ENCODE results near the gene KIAA0586.

KIAA0586 gene

GRCh38 chr14:58397156-58397555, 30.4 kb upstream of the KIAA0586 start:
- Histone ChIP-seq H3K4me1 (ENCODE audit: insufficient read depth, poor library complexity, severe bottlenecking) (no peaks in the 10 kb centered on the region), H3K27ac (ENCODE audit: poor library complexity, severe bottlenecking) (no peak overlapping the region), H3K27me3 (ENCODE audit: insufficient read depth, poor library complexity, severe bottlenecking) (no peaks in the 10 kb centered on the region), H3K9me3 (ENCODE audit: severe bottlenecking) (no peaks in the 10 kb centered on the region), H3K4me3 (ENCODE audit: severe bottlenecking) (no peak overlapping the region), H3K36me3 (ENCODE audit: low read depth) (peaks cover 5% of the 10 kb centered on the region; the same call in 1 of the 2 replicates)
- ATAC-seq (ENCODE audit: low read depth) (no peak), DNase-seq (ENCODE audit: low spot score) (no peak)
- TF ChIP-seq CTCF (IDR thresholded peaks at IDR 0.05; ENCODE audit: poor library complexity, severe bottlenecking), result no peak

GRCh38 chr14:58398495-58398894, 29.0 kb upstream of the KIAA0586 start:
- Histone ChIP-seq H3K27me3 (ENCODE audit: insufficient read depth, poor library complexity, severe bottlenecking) (no peaks in the 10 kb centered on the region), H3K27ac (ENCODE audit: poor library complexity, severe bottlenecking) (no peak overlapping the region), H3K4me3 (ENCODE audit: severe bottlenecking) (no peak overlapping the region), H3K36me3 (ENCODE audit: low read depth) (peaks cover 12% of the 10 kb centered on the region; the same call in 1 of the 2 replicates), H3K9me3 (ENCODE audit: severe bottlenecking) (no peaks in the 10 kb centered on the region), H3K4me1 (ENCODE audit: insufficient read depth, poor library complexity, severe bottlenecking) (no peaks in the 10 kb centered on the region)
- ATAC-seq (ENCODE audit: low read depth) (no peak), DNase-seq (ENCODE audit: low spot score) (no peak)
- no peak for TF ChIP-seq CTCF (IDR thresholded peaks at IDR 0.05; ENCODE audit: poor library complexity, severe bottlenecking)

- Histone ChIP-seq H3K27me3 (ENCODE audit: insufficient read depth, poor library complexity, severe bottlenecking) (no peaks in the 10 kb centered on the region), H3K36me3 (ENCODE audit: low read depth) (peaks cover 12% of the 10 kb centered on the region; the same call in 1 of the 2 replicates), H3K4me1 (ENCODE audit: insufficient read depth, poor library complexity, severe bottlenecking) (no peaks in the 10 kb centered on the region), H3K4me3 (ENCODE audit: severe bottlenecking) (no peak overlapping the region), H3K9me3 (ENCODE audit: severe bottlenecking) (no peaks in the 10 kb centered on the region), H3K27ac (ENCODE audit: poor library complexity, severe bottlenecking) (no peak overlapping the region)
- no peak for TF ChIP-seq CTCF (IDR thresholded peaks at IDR 0.05; ENCODE audit: poor library complexity, severe bottlenecking)
- DNase-seq (ENCODE audit: low spot score) (no peak), ATAC-seq (ENCODE audit: low read depth) (no peak)
Observed at GRCh38 chr14:58398895-58399294, 28.6 kb upstream of the KIAA0586 start.

DNA sequence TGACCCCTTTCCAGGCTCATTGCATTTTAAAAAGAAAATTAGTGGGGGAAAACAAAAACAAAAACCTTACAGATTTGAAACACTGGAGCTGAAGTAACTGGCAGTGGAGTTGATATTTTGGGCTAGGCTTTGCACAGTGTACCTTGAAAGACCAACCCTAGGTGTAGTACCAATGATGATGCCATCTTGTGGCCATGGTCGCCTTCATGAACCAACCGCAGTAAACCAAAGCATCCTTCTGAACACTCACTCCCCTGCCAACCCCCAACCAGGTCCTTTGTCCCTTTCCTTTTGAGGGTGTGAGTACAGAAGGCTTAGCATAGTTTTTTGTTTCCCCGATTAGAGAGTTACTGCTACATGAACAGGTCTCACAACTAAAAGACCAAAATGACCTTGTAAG, 25.9 kb upstream of the KIAA0586 start:
- H3K27me3 ChIP-seq (ENCODE audit: insufficient read depth, poor library complexity, severe bottlenecking), result no peaks in the 10 kb centered on the region
- peaks cover 21% of the 10 kb centered on the region for H3K36me3 ChIP-seq (ENCODE audit: low read depth)
- no peak overlapping the region for H3K27ac ChIP-seq (ENCODE audit: poor library complexity, severe bottlenecking)
- DNase-seq (ENCODE audit: low spot score) (no peak), ATAC-seq (ENCODE audit: low read depth) (peak; percentile 60)
- H3K4me3 ChIP-seq (ENCODE audit: severe bottlenecking), result no peak overlapping the region
- H3K4me1 ChIP-seq (ENCODE audit: insufficient read depth, poor library complexity, severe bottlenecking), result no peaks in the 10 kb centered on the region
- peaks cover 3% of the 10 kb centered on the region for H3K9me3 ChIP-seq (ENCODE audit: severe bottlenecking)
- peak; percentile 28 for TF ChIP-seq CTCF (IDR thresholded peaks at IDR 0.05; ENCODE audit: poor library complexity, severe bottlenecking)

GRCh38 chr14:58408681-58409215, 18.8 kb upstream of the KIAA0586 start:
- no peak for ATAC-seq (ENCODE audit: low read depth)
- TF ChIP-seq CTCF (IDR thresholded peaks at IDR 0.05; ENCODE audit: poor library complexity, severe bottlenecking), result no peak
- Histone ChIP-seq H3K36me3 (ENCODE audit: low read depth) (peaks cover 76% of the 10 kb centered on the region), H3K27ac (ENCODE audit: poor library complexity, severe bottlenecking) (no peak overlapping the region), H3K27me3 (ENCODE audit: insufficient read depth, poor library complexity, severe bottlenecking) (no peaks in the 10 kb centered on the region), H3K9me3 (ENCODE audit: severe bottlenecking) (peaks cover 3% of the 10 kb centered on the region), H3K4me3 (ENCODE audit: severe bottlenecking) (no peak overlapping the region), H3K4me1 (ENCODE audit: insufficient read depth, poor library complexity, severe bottlenecking) (no peaks in the 10 kb centered on the region)
- DNase-seq (ENCODE audit: low spot score), result no peak
